Stimulated activated CD8-positive, alpha-beta memory T cell treated with anti-CD3 and anti-CD28 coated beads, Interleukin-12 subunit alpha, Interleukin-12 subunit beta, amount 100 ng/mL, for 1 hour (primary cell): ENCODE measurements around the gene GPR32.
A peak's percentile ranks its signal among the peaks of the same experiment; 100 is the strongest.
"Not testable (repeated sequence)": the region's sequence is repeated elsewhere in the genome, so short reads cannot be mapped to it uniquely, and the experiment has no call there.

Experiments
- DNase-seq: peaks from one replicate; pipeline ENCODE4 v3.0.0-alpha.2; 2020; ENCODE audit warnings: low read depth

GPR32 gene

GRCh38 chr19:50801107-50801506 lies 30.8 kb downstream of the GPR32 start:
- DNase-seq = no peak

GRCh38 chr19:50803633-50804419 lies 33.6 kb downstream of the GPR32 start:
- DNase-seq = peak; percentile 2

GRCh38 chr19:50804420-50805272 lies 34.4 kb downstream of the GPR32 start:
- peak; percentile 91 for DNase-seq

- no peak for DNase-seq
Measured at GRCh38 chr19:50808856-50809255, 38.6 kb downstream of the GPR32 start.

GRCh38 chr19:50811622-50812238 lies 41.5 kb downstream of the GPR32 start:
- not testable (repeated sequence) for DNase-seq

GRCh38 chr19:50812474-50812873 lies 42.2 kb downstream of the GPR32 start:
- DNase-seq = no peak

- no peak for DNase-seq
Measured at GRCh38 chr19:50814883-50815282, 44.6 kb downstream of the GPR32 start.

GRCh38 chr19:50815439-50815838 lies 45.2 kb downstream of the GPR32 start:
- no peak for DNase-seq

GRCh38 chr19:50817941-50818858 lies 47.9 kb downstream of the GPR32 start:
- DNase-seq = peak; percentile 7

- no peak for DNase-seq
Measured at GRCh38 chr19:50818859-50819472, 48.7 kb downstream of the GPR32 start.

- no peak for DNase-seq
Measured at GRCh38 chr19:50819636-50820035, 49.4 kb downstream of the GPR32 start.

GRCh38 chr19:50820086-50820485 lies 49.8 kb downstream of the GPR32 start:
- no peak for DNase-seq

- DNase-seq = no peak
Measured at GRCh38 chr19:50820549-50821247, 50.4 kb downstream of the GPR32 start.

- no peak for DNase-seq
Measured at GRCh38 chr19:50821248-50821612, 51.0 kb downstream of the GPR32 start.
